ENCODE data around the gene GABRB2.

Gene GABRB2

DNA sequence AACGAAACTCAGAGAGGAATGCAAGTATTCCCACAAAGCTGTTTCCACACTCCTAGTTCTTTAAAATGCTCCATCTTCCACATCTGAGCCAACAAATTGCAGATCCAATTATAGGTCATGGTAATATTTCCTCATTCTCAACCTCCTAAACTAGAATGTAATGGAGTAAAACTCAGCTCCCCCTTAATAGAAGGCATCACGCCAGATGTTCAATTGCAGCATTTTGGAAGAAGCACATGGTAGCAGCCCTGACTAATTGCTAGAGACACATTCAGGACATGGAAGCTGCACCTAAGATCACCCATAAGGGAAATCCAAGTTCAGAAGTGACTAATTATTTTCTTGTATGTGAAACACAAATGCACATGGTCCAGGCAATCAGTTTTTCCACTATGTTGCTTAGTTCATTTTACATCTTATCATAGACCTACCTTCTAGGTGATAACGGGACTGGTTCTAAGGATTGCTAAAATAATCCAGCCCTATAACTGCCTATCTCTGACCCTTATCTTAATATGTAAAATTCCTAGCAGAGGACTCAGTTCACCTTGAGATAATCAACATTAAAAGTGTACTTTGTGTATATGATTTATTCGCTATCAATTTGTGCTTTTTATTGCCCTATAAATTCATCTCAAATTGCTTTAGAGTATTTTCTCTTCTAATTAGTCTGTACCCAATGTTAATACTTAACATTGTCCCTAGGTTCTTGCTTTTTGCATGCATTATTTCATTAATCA, 75.1 kb downstream of the GABRB2 start:
- no peak for DNase-seq (ENCODE audit: low read depth)

DNA sequence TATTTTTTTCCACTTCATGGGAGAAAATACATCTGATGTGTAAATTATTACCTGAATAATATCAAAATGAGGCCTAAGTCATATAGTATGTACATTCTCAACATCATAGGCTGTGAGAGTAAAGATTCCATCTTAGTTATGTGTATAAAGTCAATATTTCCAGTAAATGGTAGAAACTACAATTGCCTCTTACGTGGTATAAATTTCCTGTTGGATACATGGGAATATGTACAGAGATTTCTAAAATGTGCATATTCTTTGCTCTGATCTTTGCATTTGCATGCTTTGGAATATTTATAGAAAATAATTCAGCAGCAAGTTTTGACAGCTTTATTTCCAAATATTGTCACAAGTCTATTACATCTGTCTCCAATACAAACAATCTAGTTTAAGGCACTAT, 78.8 kb downstream of the GABRB2 start:
- DNase-seq (ENCODE audit: low read depth), result no peak

DNA sequence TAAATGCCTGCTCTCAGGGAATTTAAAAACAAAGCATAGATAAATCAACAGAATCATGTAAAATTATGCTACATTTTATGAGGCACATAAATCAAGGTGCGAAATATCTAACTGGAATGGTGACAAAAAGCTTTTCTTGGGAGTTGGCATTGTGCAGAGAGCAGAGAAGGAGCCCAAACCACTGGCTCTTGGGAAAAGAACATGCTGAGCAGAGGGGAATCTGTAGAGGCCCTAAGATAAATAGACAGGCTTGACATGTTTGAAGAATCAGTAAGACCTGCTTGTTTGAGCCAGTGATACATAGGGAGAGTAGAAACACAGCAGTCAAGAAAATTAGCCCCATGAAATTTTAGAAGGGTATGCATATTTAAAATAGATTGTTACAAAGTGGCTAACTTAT, 85.8 kb downstream of the GABRB2 start:
- no peak for DNase-seq (ENCODE audit: low read depth)

DNA sequence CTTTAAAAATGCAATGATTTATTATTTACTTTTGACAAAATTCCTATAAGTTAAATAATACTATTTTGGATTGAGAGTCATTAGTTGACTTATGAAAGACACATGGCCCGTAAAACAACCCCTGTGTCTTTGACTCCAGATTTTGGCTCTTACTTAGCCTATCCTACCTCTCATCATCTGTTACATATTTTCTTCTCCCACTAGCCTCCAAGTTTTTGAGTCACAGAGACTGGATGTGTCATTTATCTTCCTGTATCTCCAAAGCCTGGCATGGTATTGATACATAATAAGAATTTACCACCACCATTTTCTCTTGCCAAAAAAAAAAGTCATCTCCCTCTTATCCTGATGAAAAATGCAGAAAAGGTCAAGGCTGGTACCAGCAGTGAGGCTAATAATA, 99.9 kb downstream of the GABRB2 start:
- DNase-seq (ENCODE audit: low read depth), result no peak

DNA sequence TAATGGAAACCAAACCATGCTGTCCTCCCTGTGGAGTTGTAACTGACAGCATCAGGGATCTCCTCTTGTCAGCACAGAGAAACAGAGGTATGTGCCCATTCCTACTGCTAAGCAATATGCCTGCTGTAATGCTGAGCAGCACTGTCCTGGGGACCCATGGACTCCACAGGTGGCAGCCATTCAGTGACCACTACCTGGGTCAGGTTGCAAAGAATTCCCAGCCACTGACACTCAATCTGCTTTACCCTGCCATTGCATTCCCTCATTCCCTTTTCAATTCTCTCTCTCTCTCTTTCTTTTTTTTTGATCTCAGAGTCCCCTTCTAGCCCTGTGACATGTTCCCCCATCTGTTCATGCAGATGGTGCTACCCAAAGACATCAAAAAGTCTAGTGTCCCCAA, 104.1 kb downstream of the GABRB2 start:
- DNase-seq (ENCODE audit: low read depth), result no peak

DNA sequence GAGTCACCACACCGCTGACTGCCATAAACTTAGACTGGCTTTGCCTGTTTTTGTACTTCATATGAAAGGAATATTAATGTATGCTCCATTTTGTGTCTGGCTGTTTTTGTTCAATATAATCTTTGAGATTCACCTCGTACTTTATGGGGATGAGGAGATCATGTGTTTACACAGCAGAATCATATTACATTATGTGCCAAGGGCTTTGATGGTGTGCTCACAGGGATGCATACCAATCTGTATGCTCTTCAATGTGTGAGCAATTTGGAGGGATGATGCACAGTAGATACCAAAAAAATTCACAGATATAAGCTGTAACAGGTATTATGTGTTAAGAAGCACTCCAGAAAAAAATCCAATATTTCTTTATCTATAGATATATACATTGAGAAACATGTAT, 113.7 kb downstream of the GABRB2 start:
- no peak for DNase-seq (ENCODE audit: low read depth)

DNA sequence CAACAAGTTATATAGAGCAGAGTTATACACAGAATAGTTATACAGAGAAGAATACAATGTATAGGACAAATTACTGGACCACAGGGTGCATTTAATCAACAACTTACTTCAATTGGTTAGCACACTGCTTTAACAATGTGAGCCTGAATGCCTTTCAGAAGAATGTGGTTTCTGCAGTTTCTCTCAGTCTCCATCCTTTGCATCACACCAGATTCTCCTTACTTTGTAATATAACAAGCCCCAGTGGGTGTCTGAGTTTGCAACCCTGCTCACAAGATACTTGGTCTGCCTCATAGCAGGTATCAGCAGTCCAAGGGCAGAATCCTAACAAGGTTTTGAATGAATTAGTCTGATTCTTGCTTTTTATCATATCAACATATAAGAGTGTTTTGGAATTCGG, 114.6 kb downstream of the GABRB2 start:
- DNase-seq (ENCODE audit: low read depth), result no peak

DNA sequence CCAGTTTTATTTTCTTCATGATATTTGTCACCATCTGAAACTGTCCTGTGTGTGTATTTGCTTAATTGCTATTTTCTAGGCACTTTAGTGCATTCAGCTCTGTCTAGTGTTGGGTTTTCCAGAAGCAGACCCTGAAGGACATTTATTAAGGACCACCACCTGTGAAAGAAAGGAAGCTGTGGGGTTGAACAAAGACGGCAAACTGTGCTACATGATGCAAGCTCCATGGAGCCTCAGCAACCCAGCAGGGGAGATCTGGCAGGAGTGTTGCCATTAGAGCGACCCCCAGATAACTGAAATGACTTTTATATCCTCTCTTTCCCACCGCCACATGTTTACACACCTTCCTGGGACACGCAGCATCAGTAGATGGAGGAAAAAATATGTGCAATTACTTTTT, 125.5 kb downstream of the GABRB2 start:
- DNase-seq (ENCODE audit: low read depth), result no peak

DNA sequence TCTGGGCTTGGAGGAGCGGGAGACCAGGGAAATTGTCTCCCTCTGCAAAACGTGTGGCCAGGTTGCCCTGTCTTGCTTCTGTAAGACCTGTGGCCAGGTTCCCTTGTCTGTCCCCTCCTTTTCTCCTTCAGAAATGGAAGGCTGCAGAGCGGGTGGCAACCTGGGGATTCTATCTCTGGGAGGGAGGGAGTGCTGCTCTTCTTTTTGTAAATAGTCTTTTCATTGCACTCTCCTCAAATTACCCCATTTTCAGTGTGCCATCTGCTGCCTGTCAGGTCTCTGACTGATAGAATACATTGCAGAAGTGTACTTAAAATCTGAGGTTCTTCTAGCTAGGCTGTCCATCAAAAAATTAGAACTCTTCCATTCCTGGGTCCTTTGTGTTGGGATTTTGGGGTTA, 126.0 kb downstream of the GABRB2 start:
- DNase-seq (ENCODE audit: low read depth), result no peak

DNA sequence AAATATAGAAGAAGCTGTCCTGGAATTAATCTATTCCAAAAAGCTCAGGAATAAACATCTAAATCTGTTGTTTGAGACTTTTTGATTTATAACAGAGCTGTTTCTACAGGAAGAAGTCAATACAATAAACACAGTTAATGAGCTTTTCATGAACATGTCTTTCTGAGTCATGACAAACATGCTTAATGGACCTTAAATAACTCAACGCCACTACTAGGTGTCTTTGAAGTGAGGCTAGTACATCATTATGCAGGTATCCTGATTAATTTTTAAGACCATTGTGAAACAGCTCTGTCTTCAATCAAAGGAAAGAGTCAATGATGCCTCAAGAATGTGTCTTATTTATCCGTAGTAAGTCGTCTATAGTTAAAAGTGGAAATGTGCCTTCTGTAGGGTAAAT, 131.6 kb downstream of the GABRB2 start:
- no peak for DNase-seq (ENCODE audit: low read depth)

DNA sequence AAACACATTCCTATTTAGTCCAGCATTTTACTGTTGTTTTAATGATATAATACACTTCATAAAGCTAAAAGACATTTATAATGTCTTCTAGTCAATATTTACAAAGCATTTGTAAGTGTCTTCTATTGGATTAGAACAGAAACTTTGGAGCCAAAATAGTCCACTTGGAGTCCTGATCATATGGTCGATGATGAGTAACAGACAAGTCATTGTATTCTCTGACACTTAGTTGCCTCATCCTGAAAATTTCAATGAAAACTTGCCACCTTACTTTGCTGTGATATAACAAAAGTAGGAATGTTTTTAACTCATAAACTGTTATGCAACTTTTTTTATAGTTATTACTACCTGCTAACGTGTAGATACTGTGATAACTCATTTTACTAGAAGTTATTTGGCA, 132.5 kb downstream of the GABRB2 start:
- no peak for DNase-seq (ENCODE audit: low read depth)

DNA sequence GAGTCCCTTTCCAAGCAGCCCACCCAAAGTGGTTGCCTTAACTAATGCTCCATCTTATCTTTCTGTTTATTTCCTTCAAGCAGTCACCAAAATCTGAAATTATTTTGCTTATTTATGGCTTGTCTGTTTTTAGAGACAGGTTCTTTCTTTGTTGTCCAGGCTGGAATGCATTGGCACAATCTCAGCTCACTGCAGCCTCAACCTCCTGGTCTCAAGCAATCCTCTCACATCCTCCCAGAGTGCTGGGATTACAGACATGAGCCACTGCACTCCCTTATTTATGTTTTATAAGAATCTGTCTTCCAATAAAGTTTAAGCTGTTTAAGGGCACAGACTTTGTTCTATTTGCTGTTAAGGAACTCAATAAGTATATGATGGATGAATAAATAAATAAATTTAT, 133.7 kb downstream of the GABRB2 start:
- DNase-seq (ENCODE audit: low read depth), result no peak

DNA sequence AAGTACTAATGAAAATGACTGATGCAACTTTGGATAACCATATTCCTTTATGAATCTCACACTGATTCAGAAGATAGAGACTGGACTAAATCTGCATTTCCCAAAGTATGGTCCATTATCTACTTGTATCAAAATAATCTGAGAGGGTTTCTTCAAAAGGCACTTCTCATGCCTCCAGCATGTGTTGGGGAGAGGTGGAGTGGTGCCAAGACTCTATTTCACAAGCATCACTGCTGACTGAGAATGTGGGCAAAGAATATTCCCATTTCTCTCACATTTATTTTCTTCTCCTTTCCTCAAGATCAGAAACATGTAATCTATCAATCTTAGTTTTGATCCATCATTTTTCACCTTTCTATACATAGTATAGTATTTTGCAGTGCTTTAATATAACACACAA, 135.4 kb downstream of the GABRB2 start:
- DNase-seq (ENCODE audit: low read depth), result no peak

DNA sequence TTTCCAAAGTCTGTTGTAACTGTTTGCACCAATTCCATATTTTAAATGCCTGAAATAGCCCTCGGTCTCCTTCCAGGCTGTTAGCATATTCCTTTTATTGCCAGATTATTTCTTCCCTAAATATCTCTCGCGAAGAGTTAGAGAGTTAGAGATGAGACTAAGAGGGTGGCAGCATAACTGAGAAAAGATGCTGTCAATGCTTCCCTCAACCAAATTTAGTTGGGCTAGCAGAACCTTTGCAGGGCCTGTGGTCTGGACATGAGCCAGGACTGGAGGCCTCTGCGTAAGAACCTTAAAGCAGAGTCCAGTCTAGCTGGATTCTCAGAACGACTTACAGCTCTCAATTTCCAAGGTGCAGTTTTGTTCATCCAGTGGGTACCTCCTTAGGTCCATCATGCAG, 135.9 kb downstream of the GABRB2 start:
- DNase-seq (ENCODE audit: low read depth), result no peak

DNA sequence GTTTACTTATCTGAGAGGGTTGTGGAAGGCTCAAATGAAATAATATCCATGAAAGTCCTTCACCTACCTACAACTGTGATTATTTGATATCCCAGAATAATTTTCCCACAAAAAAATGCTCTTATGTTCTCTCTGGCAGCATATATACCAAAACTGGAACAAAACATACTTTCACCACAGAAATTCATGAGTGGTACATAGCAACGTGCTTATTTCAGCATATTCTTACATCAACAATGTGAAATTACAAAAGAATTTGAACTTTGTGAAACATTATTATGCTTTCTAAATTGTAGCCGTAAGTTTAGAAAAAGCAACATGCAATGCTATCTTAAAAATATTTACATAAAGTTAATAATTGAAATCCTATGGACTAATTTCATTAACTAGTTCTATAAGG, 137.1 kb downstream of the GABRB2 start:
- no peak for DNase-seq (ENCODE audit: low read depth)

DNA sequence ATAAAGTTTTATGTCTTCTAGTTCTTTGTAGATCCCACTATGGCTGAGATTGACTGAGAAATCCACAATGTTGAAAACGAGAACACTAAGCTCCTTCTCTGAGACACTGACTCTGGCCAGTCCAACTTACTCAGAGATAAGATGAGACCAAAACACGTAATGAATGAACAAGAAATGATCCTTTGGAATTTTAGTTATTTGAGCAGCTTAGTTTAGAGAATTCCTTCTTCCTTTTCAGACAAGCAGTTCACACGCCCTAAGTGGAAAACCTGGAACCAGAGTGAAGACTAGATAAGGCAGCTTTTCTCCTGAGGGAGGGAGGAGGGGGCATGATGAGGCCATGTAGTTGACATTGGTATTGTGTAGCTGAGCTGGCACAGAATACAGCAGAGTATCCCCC, 139.6 kb downstream of the GABRB2 start:
- no peak for DNase-seq (ENCODE audit: low read depth)

DNA sequence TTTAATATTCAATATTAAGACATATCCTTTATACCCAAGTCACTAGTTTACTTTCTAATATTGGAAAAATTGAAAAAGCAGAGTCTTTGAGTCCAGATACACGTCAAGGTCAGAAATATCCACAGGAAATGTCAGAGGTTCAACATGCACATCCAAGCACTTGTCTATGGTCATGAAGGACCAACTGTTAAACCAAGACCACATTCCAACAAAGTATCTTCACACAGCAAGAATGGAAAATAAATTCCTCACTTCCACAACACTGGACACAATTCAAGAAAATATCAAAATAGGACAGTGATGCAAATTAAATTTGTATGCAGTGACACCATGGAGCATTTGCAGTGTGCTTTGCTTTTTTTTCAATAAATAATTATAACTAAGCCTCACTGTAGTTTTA, 142.5 kb downstream of the GABRB2 start:
- DNase-seq (ENCODE audit: low read depth), result no peak

DNA sequence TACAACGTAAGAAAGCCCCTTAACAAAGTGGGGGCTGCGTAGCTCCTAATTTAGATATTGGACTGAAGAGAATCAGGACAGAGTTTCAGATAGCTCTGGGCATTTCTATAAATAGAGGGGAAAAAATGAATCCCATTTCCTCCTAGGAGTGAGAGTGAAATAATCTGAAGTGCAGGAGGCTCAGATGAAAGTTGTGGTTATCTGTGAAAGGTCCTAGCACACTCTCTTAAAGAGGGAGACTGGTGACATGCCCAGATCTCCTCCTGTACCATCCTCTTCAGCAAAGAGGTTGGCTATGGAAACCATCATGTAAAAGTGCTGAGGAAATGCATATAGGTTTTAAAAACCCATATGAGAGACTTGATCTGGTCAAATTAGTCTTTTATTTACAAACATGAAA, 143.4 kb downstream of the GABRB2 start:
- no peak for DNase-seq (ENCODE audit: low read depth)

DNA sequence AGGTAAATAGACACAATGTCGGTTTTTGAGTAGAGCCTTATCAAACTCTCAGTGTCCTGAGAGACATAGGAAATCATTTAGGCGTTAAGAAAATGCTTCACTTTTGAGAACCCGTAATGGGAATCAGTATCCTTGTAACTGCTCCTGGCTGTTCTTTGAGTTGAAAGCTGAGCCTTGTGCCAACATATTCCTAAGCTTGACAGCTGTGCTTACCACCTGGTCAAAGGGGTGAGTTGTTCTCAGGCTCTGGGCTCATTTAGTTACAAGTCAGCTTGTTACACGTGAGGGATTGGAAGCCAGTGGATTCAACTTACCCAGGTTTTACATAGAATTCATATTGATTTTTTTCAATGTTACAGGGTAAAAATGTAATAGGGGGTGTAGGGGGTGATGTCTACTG, 145.9 kb downstream of the GABRB2 start:
- DNase-seq (ENCODE audit: low read depth), result no peak

DNA sequence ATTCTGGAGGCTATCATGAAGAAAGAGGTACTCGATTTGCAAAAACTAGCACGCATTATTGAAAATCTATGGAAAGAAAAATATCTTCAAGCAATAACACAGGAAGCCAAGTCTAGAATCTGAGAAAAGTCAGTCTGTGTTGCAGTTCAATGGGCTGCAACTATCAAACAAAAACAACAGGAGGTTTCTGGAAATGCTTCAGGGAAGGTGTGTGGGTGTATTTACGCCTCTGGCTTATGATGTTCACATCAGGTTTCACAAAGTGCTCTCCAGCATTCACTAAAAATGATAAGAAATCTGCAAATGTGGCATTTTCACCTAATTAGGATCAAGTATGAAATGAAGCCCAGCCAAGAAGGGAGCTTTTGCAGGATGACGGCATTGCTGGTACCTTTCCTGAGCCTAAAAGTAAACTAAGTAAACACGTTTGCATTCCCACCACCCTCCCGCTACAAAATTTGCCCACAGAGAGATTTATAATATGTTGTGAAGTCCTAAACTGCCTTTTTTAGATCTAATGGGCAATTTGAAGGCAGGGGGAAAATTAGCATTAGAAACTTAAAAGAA, 146.4 kb downstream of the GABRB2 start:
- DNase-seq (ENCODE audit: low read depth), result no peak

DNA sequence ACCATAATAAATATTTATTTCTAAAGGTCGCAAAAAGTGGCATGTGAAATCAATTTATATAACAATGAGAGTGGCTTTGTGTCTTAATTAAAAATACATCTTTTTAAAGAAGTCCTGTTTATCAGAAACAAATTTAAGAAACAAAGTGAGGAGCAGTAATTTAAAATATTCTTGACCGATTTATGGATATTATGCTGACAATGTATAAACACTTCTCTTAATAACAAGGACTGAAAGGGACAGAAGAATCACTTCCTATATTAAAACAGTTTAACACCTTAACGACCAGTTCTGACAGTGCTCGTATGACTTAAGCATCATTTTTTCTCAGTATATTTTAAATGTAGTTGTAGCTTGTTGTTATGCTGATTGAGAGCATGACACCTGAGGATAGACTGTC, 149.1 kb downstream of the GABRB2 start:
- DNase-seq (ENCODE audit: low read depth), result no peak

DNA sequence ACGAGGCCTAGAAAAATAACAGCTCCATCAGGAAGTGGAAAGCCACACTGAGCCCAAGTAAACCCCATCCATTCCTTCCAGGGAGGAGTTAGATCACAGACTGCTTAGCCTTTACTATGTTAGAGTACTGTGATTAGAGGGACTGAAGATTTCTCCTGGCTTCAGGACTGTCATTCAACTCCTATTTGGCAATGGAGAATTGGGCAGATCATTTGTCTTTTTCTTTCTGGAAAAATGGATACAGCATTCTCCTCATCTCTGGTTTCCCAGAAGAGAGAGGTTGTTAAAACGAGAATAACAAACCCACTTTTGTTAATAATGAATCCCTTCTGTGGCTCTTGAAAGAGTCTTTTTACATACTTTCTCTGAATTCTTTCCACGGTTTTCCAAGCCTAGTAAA, 150.4 kb downstream of the GABRB2 start:
- DNase-seq (ENCODE audit: low read depth), result no peak

DNA sequence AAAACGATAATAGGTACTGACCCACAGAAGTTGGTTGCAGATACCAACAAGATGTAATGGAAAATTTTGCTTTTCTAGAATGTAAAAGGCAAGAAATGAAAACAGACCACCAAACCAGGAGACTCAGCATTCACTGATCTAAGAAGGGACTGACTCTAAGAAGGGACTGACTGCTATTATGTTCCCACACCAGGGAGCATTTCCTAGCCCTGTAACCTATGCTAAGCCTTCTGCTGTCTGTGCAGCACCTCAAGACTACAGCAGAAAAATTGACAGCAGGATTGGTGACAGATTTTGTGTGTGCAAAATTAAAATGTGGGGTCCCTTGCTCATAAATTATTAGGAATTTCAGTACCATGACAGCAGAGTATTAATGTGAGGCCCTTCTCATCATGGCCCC, 154.8 kb downstream of the GABRB2 start:
- no peak for DNase-seq (ENCODE audit: low read depth)

DNA sequence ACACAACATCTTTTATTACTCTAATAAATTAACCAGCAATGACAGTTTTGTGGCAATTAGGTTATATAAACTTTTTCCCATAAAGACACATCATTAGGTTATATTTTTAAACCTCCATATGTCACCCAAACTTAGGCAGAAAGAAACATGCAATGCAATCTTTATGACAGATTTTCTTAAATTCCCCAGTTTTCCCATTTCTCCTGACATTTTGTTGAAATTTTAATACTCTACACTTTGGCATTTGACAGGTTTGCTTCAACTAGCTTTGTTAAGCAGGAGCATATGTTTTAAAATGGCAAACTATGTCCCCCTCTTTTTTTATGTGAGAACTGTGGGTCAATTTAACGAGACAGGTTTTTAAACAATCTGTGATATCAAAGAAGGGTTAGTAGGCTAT, 155.5 kb downstream of the GABRB2 start:
- DNase-seq (ENCODE audit: low read depth), result no peak
